Panc1 (cell line): ENCODE measurements around the gene NDUFAF2. TPM values are rescaled to one million over a fixed set of nuclear protein-coding genes. Genes with fewer than 3 reads are reported as not detected.

ENCODE experiments used
- ATAC-seq: fragments of 200-7000 bp; cut with Tn5 transposase; 2 replicates; pipeline ENCODE4 v1.9.1; 2020; ENCODE audit warnings: mild to moderate bottlenecking, moderate library complexity
- BruUV-seq: library from RNA; stranded (reverse); fragments of 400-500 nt; replicated peaks from 2 replicates; lab custom pipeline; 2021; lab: Mats Ljungman, UMichigan
- CTCF ChIA-PET: fragments of 300-600 bp; sonication (Branson Sonifier 250); formaldehyde crosslinking; loops from one replicate; lab custom pipeline; 2022; ENCODE audit warnings: antibody characterized with exemption; lab: Charles Lee
- POLR2A ChIA-PET: fragments of 300-600 bp; sonication (Branson Sonifier 250); formaldehyde crosslinking; loops from one replicate; lab custom pipeline; 2022; ENCODE audit warnings: antibody characterized with exemption; lab: Charles Lee
- DNase-seq: peaks from one replicate; pipeline ENCODE4 v3.0.0-alpha.2; 2010; ENCODE audit warnings: low read depth, low spot score
- H3K27ac ChIP-seq: 2 replicates; pipeline ENCODE4 v1.5.1; 2011; ENCODE audit warnings: mild to moderate bottlenecking, low read length, inconsistent platforms
- H3K27me3 ChIP-seq: fragments of 200-500 bp; sonication (Bioruptor generic); 2 replicates; pipeline ENCODE4 v1.6.0; 2014; ENCODE audit warnings: low read length, inconsistent platforms; ENCODE audit not compliant: control insufficient read depth, insufficient read depth
- H3K36me3 ChIP-seq: fragments of 200-500 bp; sonication (Bioruptor generic); 2 replicates; pipeline ENCODE4 v1.5.1; 2014; ENCODE audit warnings: inconsistent platforms, mild to moderate bottlenecking, low read length, moderate library complexity; ENCODE audit not compliant: control insufficient read depth, insufficient read depth
- H3K4me1 ChIP-seq: 2 replicates; pipeline ENCODE4 v1.5.1; 2011; ENCODE audit warnings: inconsistent platforms, mild to moderate bottlenecking, low read length, moderate library complexity; ENCODE audit not compliant: control insufficient read depth, insufficient read depth
- H3K4me3 ChIP-seq, 2 experiments: 2 replicates each; pipeline ENCODE4 v1.5.1; 2011 to 2012; ENCODE audit warnings: low read depth in 2 of 2, low read length in 2 of 2, mild to moderate bottlenecking in 2 of 2, inconsistent platforms in 1 of 2, moderate library complexity in 1 of 2
- H3K9me3 ChIP-seq: fragments of 200-500 bp; sonication (Bioruptor generic); 2 replicates; pipeline ENCODE4 v1.5.1; 2014; ENCODE audit warnings: low read depth, mild to moderate bottlenecking, inconsistent platforms, low read length, moderate library complexity; ENCODE audit not compliant: control insufficient read depth, insufficient read depth
- CTCF ChIP-seq: fragments of 450-650 bp; IDR thresholded peaks from 2 replicates; pipeline ENCODE4 v1.5.1; 2017; ENCODE audit warnings: mild to moderate bottlenecking
- POLR2AphosphoS5 ChIP-seq: IDR thresholded peaks from 2 replicates; pipeline ENCODE4 v1.6.1; 2012; ENCODE audit warnings: mild to moderate bottlenecking, low read depth, low read length, moderate library complexity
- REST ChIP-seq, 2 experiments: IDR thresholded peaks; 2 replicates each; pipeline ENCODE4 v1.6.1; 2011 to 2012; ENCODE audit warnings: low read depth in 2 of 2, control low read depth in 1 of 2, low read length in 1 of 2, mild to moderate bottlenecking in 1 of 2, moderate library complexity in 1 of 2; ENCODE audit not compliant: insufficient read depth in 1 of 2
- SIN3A ChIP-seq: IDR thresholded peaks from 2 replicates; pipeline ENCODE4 v1.6.1; 2012; ENCODE audit warnings: low read depth, mild to moderate bottlenecking, low read length, moderate library complexity, borderline replicate concordance; ENCODE audit not compliant: insufficient read depth
- TCF7L2 ChIP-seq: IDR thresholded peaks from 2 replicates; pipeline ENCODE4 v1.6.1; 2011; ENCODE audit warnings: mild to moderate bottlenecking, low read depth, low read length, inconsistent platforms
- in situ Hi-C: cut with HindIII; loops from 2 replicates; pipeline ENCODE4 v1.10.0; 2016; ENCODE audit warnings: low sequenced_read_pairs, low pct_unique_long_range_greater_than_20kb
- intact Hi-C: fragments of 100-400 bp; cut with micrococcal nuclease; formaldehyde crosslinking; loops from one replicate; pipeline ENCODE4 v1.10.0; 2022; ENCODE audit not compliant: unreplicated experiment
- total RNA-seq: library from RNA; stranded (reverse); gene quantifications from one replicate; pipeline ENCODE4 v1.2.1, GENCODE V29; 2021; ENCODE audit not compliant: unreplicated experiment

NDUFAF2 gene
- total RNA-seq, 1 experiment from 2014 or later = 41.6 TPM

GRCh38 chr5:61051267-61051666, 106.3 kb downstream of the NDUFAF2 start:
- H3K27me3 ChIP-seq = no peaks in the 10 kb centered on the region
- no peak for TF ChIP-seq REST (IDR thresholded peaks at IDR 0.05; ENCODE audit: insufficient read depth in 1 of 2, low read depth in 2 of 2, low read length in 1 of 2)
- no peak for TF ChIP-seq CTCF
- TF ChIP-seq SIN3A = no peak
- no peak for TF ChIP-seq POLR2AphosphoS5
- no peak for TF ChIP-seq TCF7L2
- ATAC-seq (peak; percentile 75), DNase-seq (no peak)
- peaks cover 24% of the 10 kb centered on the region; the same call in 1 of the 2 replicates for H3K4me1 ChIP-seq
- in situ Hi-C loops = no loop called here
- CTCF ChIA-PET = no interaction called here
- no peaks in the 10 kb centered on the region for H3K36me3 ChIP-seq
- H3K4me3 ChIP-seq = no peak overlapping the region
- H3K9me3 ChIP-seq = no peaks in the 10 kb centered on the region
- intact Hi-C loops = loop anchor here (10.0 kb wide), 1 partner anchor 274 kb away; no protein-coding TSS in a partner anchor
- BruUV-seq = no TSS peak
- H3K27ac ChIP-seq = peak overlapping the region; percentile 62
- POLR2A ChIA-PET = no interaction called here

- ATAC-seq (peak; percentile 81), DNase-seq (peak; percentile 91)
- peaks cover 24% of the 10 kb centered on the region; the same call in 1 of the 2 replicates for H3K4me1 ChIP-seq
- H3K27ac ChIP-seq = peak overlapping the region; percentile 64
- POLR2A ChIA-PET = no interaction called here
- CTCF ChIA-PET = no interaction called here
- no peak for TF ChIP-seq SIN3A
- no peak for TF ChIP-seq TCF7L2
- no peak for TF ChIP-seq REST (IDR thresholded peaks at IDR 0.05; ENCODE audit: insufficient read depth in 1 of 2, low read depth in 2 of 2, low read length in 1 of 2)
- TF ChIP-seq CTCF = no peak
- TF ChIP-seq POLR2AphosphoS5 = no peak
- BruUV-seq = no TSS peak
- H3K27me3 ChIP-seq = no peaks in the 10 kb centered on the region
- intact Hi-C loops (loop anchor here (10.0 kb wide), 1 partner anchor 272 kb away; no protein-coding TSS in a partner anchor), in situ Hi-C loops (no loop called here)
- no peaks in the 10 kb centered on the region for H3K36me3 ChIP-seq
- no peak overlapping the region for H3K4me3 ChIP-seq
- H3K9me3 ChIP-seq = no peaks in the 10 kb centered on the region
These were observed 107.9 kb downstream of the NDUFAF2 start for GRCh38 chr5:61052882-61053281.
